Testis (tissue), 3 donors: ENCODE data around the gene C11orf58. TPM values are rescaled to one million over a fixed set of nuclear protein-coding genes. Genes with fewer than 3 reads are reported as not detected.

Source experiments
- DNase-seq: peaks from one replicate; pipeline ENCODE4 v3.0.0-alpha.2; 2019
- H3K27ac ChIP-seq, 2 donors: fragments of 200-600 bp; sonication (generic); one replicate each; pipeline ENCODE4 v1.5.1; 2019
- H3K27me3 ChIP-seq: fragments of 200-600 bp; sonication (generic); one replicate; pipeline ENCODE4 v1.5.1; 2019
- H3K36me3 ChIP-seq: fragments of 200-600 bp; sonication (generic); one replicate; pipeline ENCODE4 v1.5.1; 2017; ENCODE audit warnings: low read depth; ENCODE audit errors: missing control alignments
- H3K4me1 ChIP-seq: fragments of 200-600 bp; sonication (generic); one replicate; pipeline ENCODE4 v1.5.1; 2019
- H3K4me3 ChIP-seq, 2 donors: fragments of 200-600 bp; sonication (generic); one replicate each; pipeline ENCODE4 v1.5.1; 2017 to 2019
- H3K9me3 ChIP-seq: fragments of 200-600 bp; sonication (generic); one replicate; pipeline ENCODE4 v1.5.1; 2017
- POLR2A ChIP-seq: fragments of 450-650 bp; IDR thresholded peaks from one replicate; pipeline ENCODE4 v1.6.1; 2017; ENCODE audit warnings: antibody characterized with exemption, mild to moderate bottlenecking, moderate library complexity
- WGBS, 2 donors: methylation state at CpG; one replicate each; pipeline ENCODE4 v1.1.5; 2018; 5-methylcytosine and 5-hydroxymethylcytosine counted together
- intact Hi-C: fragments of 100-400 bp; cut with DNase I; formaldehyde crosslinking; loops from one replicate; pipeline ENCODE4 v1.15.1; 2023; ENCODE audit warnings: low total_unique reads
- polyA plus RNA-seq: library from polyadenylated mRNA; stranded (reverse); fragments of 350-450 nt; fragmentation: Illumina TruSeq; extraction: RNeasy Lipid Tissue Mini Kit (QIAGEN cat#74804); gene quantifications from one replicate; pipeline ENCODE4 v1.2.3, GENCODE V29; 2014; ENCODE audit warnings: low read depth, low replicate concordance; ENCODE audit not compliant: insufficient read depth
- total RNA-seq, 2 donors: library from RNA; depleted of rRNA; stranded (reverse); fragments of >200 nt; gene quantifications; one replicate each; pipeline ENCODE4 v1.2.3, GENCODE V29; 2016
- TF ChIP-seq, protein P1 (sequence below), 3 experiments: fragments of 450-650 bp in 2 of 3; fragments of 200-600 bp in 1 of 3; sonication (generic) in 1 of 3; IDR thresholded peaks; one replicate each; pipeline ENCODE4 v1.5.1; 2016 to 2019; ENCODE audit warnings: antibody characterized with exemption in 3 of 3, mild to moderate bottlenecking in 2 of 3, moderate library complexity in 1 of 3

The C11orf58 gene
- total and polyA plus RNA-seq, 3 donors from 2014 or later, result 139 to 178 (median 153) TPM

DNA sequence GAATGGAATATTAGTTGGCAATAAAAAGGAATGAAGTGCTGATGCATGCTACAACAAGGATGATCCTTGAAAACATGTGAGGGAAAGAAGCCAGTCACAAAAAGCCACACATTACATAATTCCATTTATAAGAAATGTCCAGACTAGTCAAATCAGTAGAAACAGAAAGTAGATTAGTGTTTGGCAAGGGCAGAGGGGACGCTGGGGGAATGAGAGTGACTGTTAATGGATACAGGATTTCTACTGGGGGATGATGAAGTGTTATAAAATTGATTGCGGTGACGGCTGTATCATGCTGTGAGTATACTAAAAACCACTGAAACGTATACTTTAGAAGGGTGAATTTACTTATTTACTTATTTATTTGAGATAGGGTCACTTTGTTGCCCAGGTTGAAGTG lies 57.9 kb downstream of the C11orf58 start:
- intact Hi-C loops, result no loop called here
- Histone ChIP-seq H3K4me3 (no peak overlapping the region), H3K4me1 (peaks cover 8% of the 10 kb centered on the region), H3K36me3 (no peaks in the 10 kb centered on the region), H3K27me3 (no peaks in the 10 kb centered on the region), H3K27ac (no peak overlapping the region), H3K9me3 (no peaks in the 10 kb centered on the region)
- no peak for DNase-seq
- TF ChIP-seq, protein P1, sequence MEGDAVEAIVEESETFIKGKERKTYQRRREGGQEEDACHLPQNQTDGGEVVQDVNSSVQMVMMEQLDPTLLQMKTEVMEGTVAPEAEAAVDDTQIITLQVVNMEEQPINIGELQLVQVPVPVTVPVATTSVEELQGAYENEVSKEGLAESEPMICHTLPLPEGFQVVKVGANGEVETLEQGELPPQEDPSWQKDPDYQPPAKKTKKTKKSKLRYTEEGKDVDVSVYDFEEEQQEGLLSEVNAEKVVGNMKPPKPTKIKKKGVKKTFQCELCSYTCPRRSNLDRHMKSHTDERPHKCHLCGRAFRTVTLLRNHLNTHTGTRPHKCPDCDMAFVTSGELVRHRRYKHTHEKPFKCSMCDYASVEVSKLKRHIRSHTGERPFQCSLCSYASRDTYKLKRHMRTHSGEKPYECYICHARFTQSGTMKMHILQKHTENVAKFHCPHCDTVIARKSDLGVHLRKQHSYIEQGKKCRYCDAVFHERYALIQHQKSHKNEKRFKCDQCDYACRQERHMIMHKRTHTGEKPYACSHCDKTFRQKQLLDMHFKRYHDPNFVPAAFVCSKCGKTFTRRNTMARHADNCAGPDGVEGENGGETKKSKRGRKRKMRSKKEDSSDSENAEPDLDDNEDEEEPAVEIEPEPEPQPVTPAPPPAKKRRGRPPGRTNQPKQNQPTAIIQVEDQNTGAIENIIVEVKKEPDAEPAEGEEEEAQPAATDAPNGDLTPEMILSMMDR (IDR thresholded peaks at IDR 0.05), result no peak
- TF ChIP-seq POLR2A, result no peak
- 88 to 93% methylated on average over 4 of the region's 4 CpGs for WGBS, 2 donors

DNA sequence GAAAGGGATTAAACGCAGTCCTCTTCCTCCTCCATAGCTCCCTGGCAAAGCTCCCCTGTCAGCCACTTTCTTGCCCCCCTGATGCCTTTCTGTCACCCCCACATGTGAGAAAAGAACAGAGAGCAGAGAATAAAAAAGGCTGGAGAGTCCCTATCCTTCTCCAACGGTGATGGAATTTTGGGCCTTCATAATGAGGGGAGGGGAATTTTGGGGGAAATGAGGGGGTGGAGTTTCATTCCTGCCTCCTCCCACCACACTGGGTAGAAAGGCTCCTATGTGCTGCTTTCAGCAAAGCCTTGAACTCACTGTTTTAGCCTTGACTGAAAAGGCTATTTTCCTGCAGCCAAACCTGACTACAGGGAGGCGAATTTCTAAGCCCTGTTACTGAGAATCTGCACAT lies 59.3 kb downstream of the C11orf58 start:
- H3K4me1 ChIP-seq, result no peaks in the 10 kb centered on the region
- no peak overlapping the region for H3K27ac ChIP-seq
- TF ChIP-seq POLR2A, result no peak
- TF ChIP-seq, protein P1 (IDR thresholded peaks at IDR 0.05), result no peak
- no peak overlapping the region for H3K4me3 ChIP-seq
- WGBS, 2 donors, result 52 to 55% methylated on average over 3 of the region's 3 CpGs
- no peaks in the 10 kb centered on the region for H3K9me3 ChIP-seq
- no peaks in the 10 kb centered on the region for H3K36me3 ChIP-seq
- no peak for DNase-seq
- no peaks in the 10 kb centered on the region for H3K27me3 ChIP-seq
- intact Hi-C loops, result no loop called here

DNA sequence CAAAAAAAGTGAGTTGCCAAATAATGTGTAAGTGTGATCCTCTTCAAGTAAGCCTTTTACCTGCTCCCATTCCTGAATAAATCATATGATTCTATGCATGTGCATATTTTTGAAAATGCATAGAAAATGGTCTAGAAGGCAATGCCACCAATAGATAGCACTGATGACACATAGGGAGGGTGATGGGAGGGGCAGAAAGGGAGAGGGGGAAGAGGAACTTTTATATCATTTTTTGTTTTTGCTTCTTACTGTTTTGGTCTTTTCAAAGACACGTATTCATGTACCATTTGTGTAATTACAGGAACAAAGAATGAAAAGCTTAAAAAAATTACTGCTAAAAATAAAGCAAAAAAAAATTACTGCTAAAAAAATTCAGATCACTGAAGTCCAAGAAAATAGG lies 60.8 kb downstream of the C11orf58 start:
- Histone ChIP-seq H3K27ac (no peak overlapping the region), H3K27me3 (no peaks in the 10 kb centered on the region), H3K4me3 (no peak overlapping the region), H3K36me3 (no peaks in the 10 kb centered on the region), H3K9me3 (no peaks in the 10 kb centered on the region), H3K4me1 (no peaks in the 10 kb centered on the region)
- intact Hi-C loops, result no loop called here
- 70 to 77% methylated on average over 1 of the region's 1 CpG for WGBS, 2 donors
- DNase-seq, result no peak
- no peak for TF ChIP-seq POLR2A
- TF ChIP-seq, protein P1 (IDR thresholded peaks at IDR 0.05), result no peak

DNA sequence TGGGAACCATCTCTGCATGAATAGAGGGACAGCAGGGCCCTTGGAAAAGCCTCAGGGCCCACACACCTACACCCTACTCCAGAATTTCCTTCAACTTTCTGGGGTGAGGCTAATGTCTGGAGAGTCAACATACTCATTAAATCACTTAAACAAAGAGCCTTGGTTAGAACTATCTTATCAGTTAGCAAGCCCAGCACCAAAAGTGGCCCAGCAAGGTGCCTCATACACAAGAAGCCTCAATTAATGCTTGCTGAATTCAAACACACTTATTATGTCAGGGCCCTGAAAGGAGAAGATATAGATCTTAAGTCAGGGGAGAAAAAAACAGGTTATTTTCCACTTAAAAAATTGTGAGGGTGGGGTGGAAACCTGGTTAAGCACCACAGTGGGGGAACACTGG lies 61.4 kb downstream of the C11orf58 start:
- H3K4me3 ChIP-seq, result no peak overlapping the region
- H3K27ac ChIP-seq, result no peak overlapping the region
- intact Hi-C loops, result no loop called here
- no peak for DNase-seq
- no peaks in the 10 kb centered on the region for H3K36me3 ChIP-seq
- H3K4me1 ChIP-seq, result peaks cover 5% of the 10 kb centered on the region
- no peaks in the 10 kb centered on the region for H3K27me3 ChIP-seq
- TF ChIP-seq, protein P1 (IDR thresholded peaks at IDR 0.05), result no peak
- no peak for TF ChIP-seq POLR2A
- H3K9me3 ChIP-seq, result no peaks in the 10 kb centered on the region

DNA sequence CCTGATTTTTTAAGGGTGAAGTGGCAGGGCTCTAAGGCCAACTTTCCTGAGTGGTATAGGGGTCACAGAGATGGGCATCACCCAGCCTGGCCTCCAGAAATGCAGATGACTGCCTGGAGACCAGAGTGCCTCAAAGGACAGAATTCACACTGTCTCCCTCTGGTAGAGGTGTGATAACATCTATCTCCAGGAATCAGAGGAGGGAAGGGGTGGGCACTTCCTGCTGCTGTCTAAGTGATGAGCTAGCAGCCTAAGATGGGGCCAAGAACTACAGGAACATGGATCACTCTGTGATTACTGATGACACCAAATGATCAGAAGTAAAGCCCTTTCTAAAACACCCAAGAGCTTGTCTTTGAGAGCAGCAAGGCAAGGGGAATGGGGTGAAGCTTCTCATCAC lies 61.9 kb downstream of the C11orf58 start:
- H3K4me1 ChIP-seq, result peaks cover 5% of the 10 kb centered on the region
- no peak for DNase-seq
- intact Hi-C loops, result no loop called here
- no peak overlapping the region for H3K4me3 ChIP-seq
- no peaks in the 10 kb centered on the region for H3K9me3 ChIP-seq
- TF ChIP-seq, protein P1 (IDR thresholded peaks at IDR 0.05), result no peak
- TF ChIP-seq POLR2A, result no peak
- H3K27me3 ChIP-seq, result no peaks in the 10 kb centered on the region
- H3K36me3 ChIP-seq, result no peaks in the 10 kb centered on the region
- no peak overlapping the region for H3K27ac ChIP-seq
